H9 (cell line): ENCODE results near the gene LRRFIP1. TPM values are rescaled to one million over a fixed set of nuclear protein-coding genes. Genes with fewer than 3 reads are reported as not detected.

Source experiments
- DNase-seq: peaks from one replicate; pipeline ENCODE4 v3.0.0-alpha.2; 2017
- H2AFZ ChIP-seq: one replicate; pipeline ENCODE4 v1.6.1; 2013; ENCODE audit warnings: mild to moderate bottlenecking, low read length, control low read depth, moderate library complexity
- H2AK5ac ChIP-seq: 2 replicates; pipeline ENCODE4 v1.6.1; 2013; ENCODE audit warnings: low read length, control low read depth, mixed read lengths; ENCODE audit not compliant: insufficient read length
- H2BK120ac ChIP-seq: one replicate; pipeline ENCODE4 v1.6.1; 2013; ENCODE audit warnings: low read depth, mild to moderate bottlenecking, low read length, control low read depth, inconsistent platforms; ENCODE audit not compliant: poor library complexity, severe bottlenecking
- H2BK12ac ChIP-seq: 2 replicates; pipeline ENCODE4 v1.6.1; 2013; ENCODE audit warnings: low read length, control low read depth, mixed read lengths, low read depth; ENCODE audit not compliant: insufficient read length
- H2BK15ac ChIP-seq: 2 replicates; pipeline ENCODE4 v1.6.1; 2013; ENCODE audit warnings: low read depth, low read length, control low read depth
- H2BK20ac ChIP-seq: one replicate; pipeline ENCODE4 v1.6.1; 2013; ENCODE audit warnings: low read depth, mild to moderate bottlenecking, low read length, control low read depth, inconsistent platforms; ENCODE audit not compliant: poor library complexity, severe bottlenecking
- H2BK5ac ChIP-seq: 2 replicates; pipeline ENCODE4 v1.6.1; 2013; ENCODE audit warnings: low read length, control low read depth, mixed read lengths; ENCODE audit not compliant: insufficient read length
- H3K14ac ChIP-seq: 2 replicates; pipeline ENCODE4 v1.6.1; 2013; ENCODE audit warnings: low read length, control low read depth; ENCODE audit not compliant: insufficient read depth
- H3K18ac ChIP-seq: 2 replicates; pipeline ENCODE4 v1.6.1; 2013; ENCODE audit warnings: low read depth, mild to moderate bottlenecking, mixed read lengths, low read length, control low read depth; ENCODE audit not compliant: insufficient read length
- H3K23ac ChIP-seq: 2 replicates; pipeline ENCODE4 v1.6.1; 2013; ENCODE audit warnings: low read length, control low read depth, mixed read lengths, low read depth; ENCODE audit not compliant: insufficient read length
- H3K23me2 ChIP-seq: 2 replicates; pipeline ENCODE4 v1.6.1; 2013; ENCODE audit warnings: low read depth, mild to moderate bottlenecking, mixed read lengths, low read length, control low read depth; ENCODE audit not compliant: insufficient read length, poor library complexity, severe bottlenecking
- H3K27ac ChIP-seq: 2 replicates; pipeline ENCODE4 v1.5.1; 2013; ENCODE audit warnings: low read length, control low read depth, mixed read lengths, low read depth; ENCODE audit not compliant: insufficient read length
- H3K27me3 ChIP-seq: 2 replicates; pipeline ENCODE4 v1.6.1; 2013; ENCODE audit warnings: low read length, control low read depth, inconsistent platforms; ENCODE audit not compliant: insufficient read depth
- H3K4ac ChIP-seq: 2 replicates; pipeline ENCODE4 v1.6.1; 2013; ENCODE audit warnings: low read depth, mild to moderate bottlenecking, control low read depth, inconsistent platforms, low read length, moderate library complexity
- H3K4me1 ChIP-seq: 2 replicates; pipeline ENCODE4 v1.6.1; 2013; ENCODE audit warnings: low read length, control low read depth, inconsistent platforms; ENCODE audit not compliant: insufficient read depth
- H3K4me2 ChIP-seq: 2 replicates; pipeline ENCODE4 v1.6.1; 2013; ENCODE audit warnings: low read length, control low read depth, mixed read lengths; ENCODE audit not compliant: insufficient read length, insufficient read depth
- H3K56ac ChIP-seq: 2 replicates; pipeline ENCODE4 v1.6.1; 2013; ENCODE audit warnings: low read depth, mild to moderate bottlenecking, mixed read lengths, low read length, control low read depth; ENCODE audit not compliant: insufficient read length
- H3K79me1 ChIP-seq: 2 replicates; pipeline ENCODE4 v1.6.1; 2013; ENCODE audit warnings: low read depth, mild to moderate bottlenecking, moderate library complexity, low read length, control low read depth, inconsistent platforms; ENCODE audit not compliant: insufficient read depth, poor library complexity, severe bottlenecking
- H3K79me2 ChIP-seq: 2 replicates; pipeline ENCODE4 v1.6.1; 2013; ENCODE audit warnings: low read length, control low read depth, inconsistent platforms; ENCODE audit not compliant: insufficient read depth
- H3K9ac ChIP-seq: 2 replicates; pipeline ENCODE4 v1.6.1; 2013; ENCODE audit warnings: low read length, control low read depth, mixed read lengths; ENCODE audit not compliant: insufficient read length; ENCODE audit errors: extremely low read depth
- H3K9me3 ChIP-seq: one replicate; pipeline ENCODE4 v1.6.1; 2013; ENCODE audit warnings: low read depth, low read length, inconsistent platforms; ENCODE audit not compliant: control insufficient read depth
- H3T11ph ChIP-seq: one replicate; pipeline ENCODE4 v1.6.1; 2013; ENCODE audit warnings: mild to moderate bottlenecking, low read length, control low read depth, inconsistent platforms
- H4K20me1 ChIP-seq: one replicate; pipeline ENCODE4 v1.6.1; 2013; ENCODE audit not compliant: control insufficient read depth, insufficient read length, insufficient read depth
- H4K5ac ChIP-seq: 2 replicates; pipeline ENCODE4 v1.6.1; 2013; ENCODE audit warnings: low read depth, mild to moderate bottlenecking, mixed read lengths, low read length, control low read depth; ENCODE audit not compliant: insufficient read length
- H4K8ac ChIP-seq: replicated peaks from 2 replicates; pipeline ENCODE4 v1.6.1; 2013; ENCODE audit warnings: low read length, control low read depth, mixed read lengths, low read depth; ENCODE audit not compliant: insufficient read length
- H4K91ac ChIP-seq: 2 replicates; pipeline ENCODE4 v1.6.1; 2013; ENCODE audit warnings: low read depth, mild to moderate bottlenecking, moderate library complexity, mixed read lengths, low read length, control low read depth; ENCODE audit not compliant: insufficient read length
- H3K27ac Mint-ChIP-seq, 3 experiments: 2 replicates in 2 of 3; 3 replicates in 1 of 3; pipeline ENCODE4 v1.8.0; 2020 to 2021; ENCODE audit warnings: mixed read lengths in 3 of 3, mild to moderate bottlenecking in 1 of 3, moderate library complexity in 1 of 3
- H3K27me3 Mint-ChIP-seq: 2 replicates; pipeline ENCODE4 v1.8.0; 2021; ENCODE audit warnings: low read depth, mild to moderate bottlenecking, moderate library complexity, mixed read lengths
- H3K36me3 Mint-ChIP-seq, 3 experiments: 2 replicates in 2 of 3; 3 replicates in 1 of 3; pipeline ENCODE4 v1.8.0; 2020 to 2021; ENCODE audit warnings: low read depth in 3 of 3, mixed read lengths in 3 of 3; ENCODE audit not compliant: insufficient read depth in 1 of 3
- H3K4me1 Mint-ChIP-seq, 2 experiments: 2 replicates each; pipeline ENCODE4 v1.8.0; 2020; ENCODE audit warnings: mixed read lengths in 2 of 2
- H3K4me3 Mint-ChIP-seq, 2 experiments: 2 replicates in 1 of 2; 3 replicates in 1 of 2; pipeline ENCODE4 v1.8.0; 2020 to 2021; ENCODE audit warnings: mild to moderate bottlenecking in 2 of 2, mixed read lengths in 2 of 2, moderate library complexity in 1 of 2
- H3K9me3 Mint-ChIP-seq, 2 experiments: 2 replicates in 1 of 2; 3 replicates in 1 of 2; pipeline ENCODE4 v1.8.0; 2020; ENCODE audit warnings: mild to moderate bottlenecking in 2 of 2, mixed read lengths in 2 of 2, moderate library complexity in 1 of 2
- CTCF ChIP-seq: fragments of 200-600 bp; sonication (generic); conservative IDR thresholded peaks from 3 replicates; pipeline ENCODE4 v1.8.0; 2021; ENCODE audit warnings: antibody characterized with exemption, mild to moderate bottlenecking
- WGBS: extraction: QIAGEN DNeasy Blood & Tissue Kit; methylation state at CpG from one replicate; pipeline ENCODE4 v1.1.7; 2013; ENCODE audit warnings: missing lambda C conversion rate, low lambda C conversion rate, mixed read lengths; ENCODE audit not compliant: insufficient read length; ENCODE audit errors: extremely low coverage; 5-methylcytosine and 5-hydroxymethylcytosine counted together
- total RNA-seq: library from RNA; stranded (reverse); gene quantifications from 2 replicates; pipeline ENCODE4 v1.2.1, GENCODE V29; 2021

The LRRFIP1 gene
- total RNA-seq, 1 experiment from 2014 or later: 38.5 TPM

- no peak overlapping the region for H3K14ac ChIP-seq
- Mint-ChIP-seq H3K9me3 (no peaks in the 10 kb centered on the region), H3K27me3 (peaks cover 2% of the 10 kb centered on the region; the same call in 1 of the 2 replicates), H3K4me1 (peaks cover 37 to 40% of the 10 kb centered on the region in 2 experiments), H3K36me3 (no peaks in the 10 kb centered on the region; a peak in 3 of 7 replicates), H3K4me3 (no peak overlapping the region), H3K27ac (no peak overlapping the region)
- no peak overlapping the region for H3K18ac ChIP-seq
- no peak overlapping the region for H2BK12ac ChIP-seq
- H2BK120ac ChIP-seq: no peak overlapping the region
- H3K4me2 ChIP-seq: no peak overlapping the region
- H2BK15ac ChIP-seq: no peak overlapping the region
- no peak overlapping the region for H3K56ac ChIP-seq
- H4K8ac ChIP-seq: no peak overlapping the region
- no peak overlapping the region for H3K27ac ChIP-seq
- no peak overlapping the region for H3K9ac ChIP-seq
- H3K4ac ChIP-seq: no peak overlapping the region
- no peak overlapping the region for H4K5ac ChIP-seq
- TF ChIP-seq CTCF: no peak
- H3K23me2 ChIP-seq: no peaks in the 10 kb centered on the region
- no peak overlapping the region for H3T11ph ChIP-seq
- DNase-seq: no peak
- H3K23ac ChIP-seq: no peak overlapping the region
- no peak overlapping the region for H2AK5ac ChIP-seq
- no peak overlapping the region for H2BK5ac ChIP-seq
- H3K79me1 ChIP-seq: no peaks in the 10 kb centered on the region
- H3K4me1 ChIP-seq: no peaks in the 10 kb centered on the region
- no peaks in the 10 kb centered on the region for H3K27me3 ChIP-seq
- H4K20me1 ChIP-seq: no peaks in the 10 kb centered on the region
- no peak overlapping the region for H4K91ac ChIP-seq
- H2BK20ac ChIP-seq: no peak overlapping the region
- no peak overlapping the region for H2AFZ ChIP-seq
- H3K79me2 ChIP-seq: no peaks in the 10 kb centered on the region
- no peaks in the 10 kb centered on the region for H3K9me3 ChIP-seq
- no CpG with 5 or more reads among the region's 7 CpGs for WGBS
Observed at GRCh38 chr2:237671466-237672138, 44.2 kb downstream of the LRRFIP1 start.
